GM12892 (cell line): ENCODE data around the gene ZNF362.
"Not testable (repeated sequence)": the region's sequence is repeated elsewhere in the genome, so short reads cannot be mapped to it uniquely, and the experiment has no call there.

Source experiments
- DNase-seq: peaks from one replicate; pipeline ENCODE4 v3.0.0; 2011; ENCODE audit not compliant: insufficient read length
- FAIRE-seq: peaks from 2 replicates; lab custom pipeline; 2011; peaks lifted over from hg19 to GRCh38; lab: Jason Lieb, UNC
- POLR2A ChIP-seq: IDR thresholded peaks from 2 replicates; pipeline ENCODE4 v1.6.1; 2011; ENCODE audit warnings: low read depth, low read length, control low read depth
- POLR2AphosphoS5 ChIP-seq: IDR thresholded peaks from 2 replicates; pipeline ENCODE4 v1.6.1; 2011; ENCODE audit warnings: low read depth, low read length, control low read depth
- TAF1 ChIP-seq: IDR thresholded peaks from 2 replicates; pipeline ENCODE4 v1.6.1; 2011; ENCODE audit warnings: low read depth, mild to moderate bottlenecking, control low read depth, low read length, borderline replicate concordance

Gene ZNF362

DNA sequence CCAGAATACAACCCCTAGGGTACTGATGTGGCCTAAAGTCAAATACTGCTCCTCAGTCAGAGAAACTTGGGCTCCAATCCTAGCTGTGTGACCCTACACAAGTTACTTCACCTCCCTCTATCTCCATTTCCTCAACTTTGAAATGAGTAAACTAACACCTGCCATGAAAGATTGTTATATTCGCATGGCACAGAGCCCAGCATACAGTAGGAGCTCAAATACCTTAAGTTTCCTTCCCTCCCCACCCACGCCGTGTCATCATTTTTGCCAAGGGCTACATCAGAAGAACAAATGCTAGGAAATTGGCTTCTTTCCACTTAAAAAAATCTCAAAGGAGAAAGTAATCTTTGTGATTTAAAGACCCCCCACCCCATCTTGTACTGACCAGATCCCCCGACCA lies 22.2 kb upstream of the ZNF362 start:
- FAIRE-seq (no peak), DNase-seq (no peak)
- TF ChIP-seq POLR2A (no peak), POLR2AphosphoS5 (no peak), TAF1 (no peak)

DNA sequence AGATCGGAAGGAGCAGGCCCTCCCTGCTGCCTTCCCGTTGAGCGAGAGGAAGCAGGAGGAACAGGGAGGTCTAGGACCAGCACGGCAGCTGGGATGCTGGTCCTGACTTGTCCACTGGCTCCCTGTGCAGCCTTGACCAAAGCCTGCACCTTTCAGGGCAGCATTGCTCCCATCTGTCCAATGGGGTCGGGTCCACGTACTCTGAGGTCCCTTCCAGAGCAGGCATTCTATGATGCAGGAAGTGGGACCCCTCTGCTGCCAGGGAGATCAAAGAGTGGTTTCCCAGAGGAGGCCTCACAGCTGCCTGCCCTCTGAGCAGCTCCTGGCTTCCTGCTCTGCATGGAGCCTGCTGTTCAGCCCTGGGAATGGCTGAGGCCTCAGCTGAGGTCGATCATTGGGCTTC lies 21.7 kb upstream of the ZNF362 start:
- no peak for DNase-seq
- FAIRE-seq, result no peak
- TF ChIP-seq TAF1, result no peak
- TF ChIP-seq POLR2AphosphoS5, result no peak

DNA sequence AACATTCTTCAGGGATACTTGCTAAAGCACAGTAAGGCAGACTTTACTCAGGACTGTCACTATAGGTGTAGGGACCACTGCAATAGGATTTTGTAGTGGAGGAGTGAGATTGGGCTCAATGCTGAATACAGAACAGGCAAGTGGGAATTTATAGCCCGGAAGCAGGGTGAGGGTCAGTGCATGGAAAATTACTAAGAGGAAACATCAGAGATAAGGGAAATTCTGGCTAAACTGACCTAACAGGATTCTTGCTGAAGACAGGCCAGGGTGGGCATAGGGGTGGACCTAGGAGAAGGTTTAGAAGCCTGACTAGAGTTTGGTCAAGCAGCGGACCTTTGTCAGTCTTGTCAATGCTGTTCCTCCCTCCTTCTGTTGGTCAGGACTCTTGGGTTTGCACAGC lies 20.8 kb upstream of the ZNF362 start:
- no peak for TF ChIP-seq POLR2AphosphoS5
- no peak for TF ChIP-seq TAF1
- no peak for TF ChIP-seq POLR2A
- FAIRE-seq (no peak), DNase-seq (no peak)

DNA sequence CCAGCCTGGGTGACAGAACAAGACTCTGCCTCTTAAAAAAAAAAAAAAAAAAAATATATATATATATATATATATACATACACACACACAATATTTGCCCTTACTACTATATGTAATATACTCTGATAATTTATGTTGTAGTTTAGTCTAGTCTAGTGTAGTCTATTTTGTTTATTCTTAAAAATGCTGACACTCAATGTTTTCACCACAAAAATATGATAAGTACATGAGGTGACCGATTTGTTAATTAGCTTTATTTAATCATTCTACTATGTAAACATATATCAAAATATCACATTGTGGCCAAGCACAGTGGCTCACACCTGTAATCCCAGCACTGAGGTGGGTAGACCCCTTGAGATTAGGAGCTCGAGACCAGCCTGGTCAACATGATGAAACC lies 19.8 kb upstream of the ZNF362 start:
- FAIRE-seq (no peak), DNase-seq (no peak)
- TF ChIP-seq POLR2A, result no peak
- TF ChIP-seq TAF1, result no peak
- TF ChIP-seq POLR2AphosphoS5, result no peak

DNA sequence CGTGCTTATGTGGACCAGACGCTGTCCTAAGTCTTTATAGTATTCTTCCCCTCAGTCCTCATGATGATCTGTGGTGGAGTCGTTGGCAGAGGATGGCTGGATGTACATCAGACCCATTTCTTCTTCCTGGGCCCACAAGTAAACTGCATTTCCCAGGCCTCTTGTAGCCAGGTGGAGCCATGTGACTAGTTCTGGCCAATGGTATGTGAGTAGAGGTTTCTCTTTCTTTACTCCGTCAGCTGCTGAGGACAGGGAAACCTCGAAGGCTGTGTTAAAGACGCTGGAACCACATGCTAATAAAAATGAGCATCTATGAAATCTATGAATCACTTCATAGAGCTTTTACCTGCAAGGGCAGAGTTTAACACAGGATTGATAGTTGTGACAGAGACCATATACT lies 18.7 kb upstream of the ZNF362 start:
- TF ChIP-seq TAF1 (no peak), POLR2A (no peak), POLR2AphosphoS5 (no peak)
- FAIRE-seq (no peak), DNase-seq (no peak)

DNA sequence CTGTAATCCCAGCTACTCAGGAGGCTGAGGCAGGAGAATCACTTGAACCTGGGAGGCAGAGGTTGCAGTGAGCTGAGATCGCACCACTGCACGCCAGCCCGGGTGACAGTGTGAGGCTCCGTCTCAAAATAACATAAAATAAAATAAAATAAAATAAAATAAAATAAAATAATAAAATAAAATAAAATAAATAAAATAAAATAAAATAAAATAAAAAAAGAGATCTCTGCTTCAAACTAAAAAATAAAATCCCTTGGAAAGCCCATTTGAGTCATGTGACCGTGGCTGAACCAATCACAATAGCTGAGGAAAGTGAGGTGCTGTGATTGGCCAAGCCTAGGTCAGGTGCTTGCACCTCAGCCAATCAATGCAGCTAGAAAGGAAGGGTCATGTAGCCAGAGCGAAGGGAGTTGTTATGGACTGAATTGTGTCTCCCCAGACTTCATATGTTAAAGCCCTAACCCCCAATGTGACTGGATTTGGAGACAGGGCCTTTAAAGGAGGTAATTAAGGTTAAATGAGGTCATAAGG lies 18.0 kb upstream of the ZNF362 start:
- DNase-seq, FAIRE-seq: not testable (repeated sequence)

DNA sequence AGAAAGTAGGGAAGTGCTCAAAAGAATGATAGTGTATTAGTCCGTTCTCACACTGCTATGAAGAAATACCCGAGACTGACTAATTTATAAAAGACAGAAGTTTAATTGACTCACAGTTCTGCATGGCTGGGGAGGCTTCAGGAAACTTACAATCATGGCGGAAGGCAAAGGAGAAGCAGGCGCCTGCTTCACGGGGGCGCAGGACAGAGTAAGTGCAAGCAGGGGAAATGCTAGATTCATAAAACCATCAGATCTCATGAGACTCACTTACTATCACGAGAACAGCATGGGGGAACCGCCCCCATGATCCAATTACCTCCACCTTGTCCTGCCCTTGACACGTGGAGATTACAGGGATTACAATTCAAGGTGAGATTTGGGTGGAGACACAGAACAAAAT lies 16.9 kb upstream of the ZNF362 start:
- not testable (repeated sequence) for DNase-seq, FAIRE-seq

- DNase-seq (no peak), FAIRE-seq (no peak)
- TF ChIP-seq TAF1 (no peak), POLR2AphosphoS5 (no peak), POLR2A (no peak)
Observed at GRCh38 chr1:33241866-33242265, 14.4 kb upstream of the ZNF362 start.

DNA sequence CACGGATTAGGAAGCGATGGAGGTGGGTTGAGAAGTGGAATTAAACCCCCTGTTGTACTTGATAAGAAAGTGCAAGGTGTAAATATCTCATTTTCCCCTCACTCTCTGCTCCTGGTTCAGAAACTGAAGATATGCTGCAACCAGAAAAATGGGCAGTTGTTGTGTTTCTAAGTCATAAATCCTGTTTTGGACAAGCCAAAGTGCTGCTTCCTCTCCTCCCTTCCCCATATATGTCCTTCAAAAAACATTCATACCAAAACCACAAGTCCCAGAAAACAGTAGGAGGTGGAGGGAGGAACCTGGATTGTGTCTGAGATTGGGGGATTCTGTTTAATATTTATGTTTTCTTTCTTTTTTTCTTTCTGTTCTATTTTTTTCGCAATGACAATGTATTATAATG lies 13.6 kb upstream of the ZNF362 start:
- TF ChIP-seq POLR2A (no peak), TAF1 (no peak)
- FAIRE-seq, result no peak
- no peak for DNase-seq

GRCh38 chr1:33244143-33244808 lies 12.0 kb upstream of the ZNF362 start:
- TF ChIP-seq POLR2A, result no peak
- no peak for TF ChIP-seq TAF1
- no peak for TF ChIP-seq POLR2AphosphoS5
- DNase-seq (no peak), FAIRE-seq (no peak)

DNA sequence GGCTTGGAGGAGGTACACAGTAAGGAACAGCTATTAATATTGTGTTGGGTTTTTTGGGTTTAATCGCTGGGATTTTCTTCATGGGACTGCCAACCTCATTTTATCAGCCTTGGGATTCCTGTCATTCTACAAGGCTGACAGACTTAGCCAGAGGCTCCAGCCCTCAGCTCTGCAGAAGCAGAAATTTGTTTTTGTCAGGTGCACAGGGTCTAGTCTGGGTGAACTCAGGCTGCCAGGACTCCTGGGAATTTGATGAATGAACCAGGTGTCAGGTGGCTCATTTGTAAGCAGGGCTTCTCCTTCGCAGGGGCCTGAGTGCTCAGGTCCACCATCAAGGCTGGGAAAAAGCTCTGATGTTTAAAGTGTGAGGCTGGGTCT lies 11.5 kb upstream of the ZNF362 start:
- TF ChIP-seq POLR2AphosphoS5 (no peak), POLR2A (no peak), TAF1 (no peak)
- no peak for DNase-seq

DNA sequence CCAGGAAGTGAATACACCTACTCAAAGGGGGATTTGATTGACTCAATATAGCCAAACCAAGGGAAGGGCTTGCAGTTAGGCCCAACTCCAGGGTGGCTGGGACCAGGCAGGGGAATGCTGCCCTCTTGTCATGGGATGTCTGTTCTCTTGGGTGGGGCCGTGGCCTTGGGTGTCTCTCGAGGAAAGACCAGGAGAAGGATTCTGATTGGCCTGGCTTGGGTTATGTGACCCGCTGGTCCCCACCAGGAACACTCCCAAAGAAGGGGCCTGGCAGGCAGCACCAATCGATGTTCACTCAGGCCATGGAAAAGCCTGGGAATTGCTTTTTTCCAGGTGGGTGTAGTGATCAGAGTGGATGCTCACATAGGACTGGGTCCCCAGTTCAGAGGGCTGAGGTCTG lies 10.1 kb upstream of the ZNF362 start:
- no peak for DNase-seq
- TF ChIP-seq POLR2AphosphoS5 (no peak), TAF1 (no peak), POLR2A (no peak)
- FAIRE-seq, result no peak

More for the DNA sequence above, 11.5 kb upstream of the ZNF362 start:
- FAIRE-seq, result no peak

- no peak for TF ChIP-seq TAF1
- no peak for TF ChIP-seq POLR2AphosphoS5
- no peak for TF ChIP-seq POLR2A
- no peak for DNase-seq
- no peak for FAIRE-seq
Observed at GRCh38 chr1:33247545-33247944, 8.7 kb upstream of the ZNF362 start.
